Breast epithelium (tissue), 4 donors: Measurements from ENCODE around the gene NEK6. TPM values are rescaled to one million over a fixed set of nuclear protein-coding genes. Genes with fewer than 3 reads are reported as not detected.

Experiments used
- DNase-seq, 2 donors: peaks; one replicate each; pipeline ENCODE4 v3.0.0-alpha.2; 2019; ENCODE audit warnings: low spot score in 2 of 2
- H3K27ac ChIP-seq, 2 donors: fragments of 200-600 bp; sonication (generic) in 1 of 2; one replicate each; pipeline ENCODE4 v1.5.1; 2016 to 2019; ENCODE audit warnings: mild to moderate bottlenecking in 1 of 2
- H3K27me3 ChIP-seq, 2 donors: fragments of 200-600 bp; sonication (generic) in 1 of 2; one replicate each; pipeline versions ENCODE4 v1.5.1 to v1.6.0; 2017 to 2019; ENCODE audit warnings: control low read depth in 1 of 2, mild to moderate bottlenecking in 1 of 2
- H3K36me3 ChIP-seq: fragments of 200-600 bp; one replicate; pipeline ENCODE4 v1.5.1; 2019
- H3K4me1 ChIP-seq, 2 donors: fragments of 200-600 bp; sonication (generic); one replicate each; pipeline ENCODE4 v1.5.1; 2016 to 2019; ENCODE audit warnings: control low read depth in 1 of 2
- H3K4me3 ChIP-seq, 3 donors: fragments of 200-600 bp; sonication (generic); 1 replicate in 2 of 3; 2 replicates in 1 of 3; pipeline ENCODE4 v1.5.1; 2016 to 2019; ENCODE audit warnings: mild to moderate bottlenecking in 3 of 3, moderate library complexity in 2 of 3
- H3K9me3 ChIP-seq, 2 donors: fragments of 200-600 bp; sonication (generic) in 1 of 2; one replicate each; pipeline ENCODE4 v1.5.1; 2016 to 2019; ENCODE audit warnings: control low read depth in 1 of 2
- CTCF ChIP-seq, 3 donors: fragments of 450-650 bp; IDR thresholded peaks; one replicate each; pipeline ENCODE4 v1.5.1; 2016 to 2017; ENCODE audit warnings: antibody characterized with exemption in 3 of 3, mild to moderate bottlenecking in 3 of 3, moderate library complexity in 3 of 3
- POLR2A ChIP-seq: fragments of 450-650 bp; IDR thresholded peaks from one replicate; pipeline ENCODE4 v1.6.1; 2016; ENCODE audit warnings: antibody characterized with exemption, mild to moderate bottlenecking, moderate library complexity
- POLR2AphosphoS5 ChIP-seq, 3 donors: sonication (generic); formaldehyde crosslinking; IDR thresholded peaks; one replicate each; pipeline ENCODE4 v1.6.1; 2017; ENCODE audit warnings: antibody characterized with exemption in 3 of 3
- intact Hi-C: fragments of 100-400 bp; cut with DNase I; formaldehyde crosslinking; loops from one replicate; pipeline ENCODE4 v1.15.1; 2023; ENCODE audit warnings: low total_unique reads
- total RNA-seq, 3 donors: library from RNA; depleted of rRNA; stranded (reverse); fragments of >200 nt; gene quantifications; one replicate each; pipeline ENCODE4 v1.1.0, GENCODE V29; 2016

Gene NEK6
- total RNA-seq, 3 donors from 2014 or later = 17.8 to 31.5 (median 22.2) TPM

DNA sequence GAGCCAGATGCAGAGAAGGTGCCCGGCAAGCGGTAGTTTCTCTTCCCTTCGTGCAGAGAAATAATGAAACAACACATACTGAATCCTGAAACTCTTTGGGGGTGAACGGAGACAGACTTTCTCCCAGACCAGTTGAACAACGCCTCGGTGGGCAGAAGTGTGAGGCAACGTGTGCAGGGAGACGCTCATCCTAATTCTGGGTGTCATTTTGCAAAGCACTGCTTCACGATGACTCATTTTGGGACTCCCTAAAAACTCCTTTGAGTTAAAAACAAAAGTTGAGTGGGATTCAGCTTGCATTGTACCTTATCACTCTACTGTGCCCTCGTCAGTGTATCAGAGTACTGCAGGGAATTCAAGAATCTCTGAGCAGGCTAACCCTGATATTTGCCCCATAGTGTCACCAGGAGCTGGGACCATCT lies 3.5 kb upstream of the NEK6 start:
- no peaks in the 10 kb centered on the region for H3K27me3 ChIP-seq
- no peak overlapping the region for H3K27ac ChIP-seq
- DNase-seq = no peak
- intact Hi-C loops = no loop called here
- H3K36me3 ChIP-seq = no peaks in the 10 kb centered on the region
- no peaks in the 10 kb centered on the region for H3K4me1 ChIP-seq
- H3K4me3 ChIP-seq = no peak overlapping the region
- TF ChIP-seq POLR2AphosphoS5 (IDR thresholded peaks at IDR 0.05) (no peak), CTCF (IDR thresholded peaks at IDR 0.05) (no peak), POLR2A (no peak)
- H3K9me3 ChIP-seq = no peaks in the 10 kb centered on the region

- Histone ChIP-seq H3K4me3 (no peak overlapping the region), H3K9me3 (no peaks in the 10 kb centered on the region), H3K4me1 (peaks cover 0 to 3% of the 10 kb centered on the region in 2 donors), H3K27ac (no peak overlapping the region), H3K36me3 (no peaks in the 10 kb centered on the region), H3K27me3 (no peaks in the 10 kb centered on the region)
- intact Hi-C loops = no loop called here
- no peak for DNase-seq
- no peak for TF ChIP-seq POLR2AphosphoS5 (IDR thresholded peaks at IDR 0.05)
- no peak for TF ChIP-seq CTCF (IDR thresholded peaks at IDR 0.05)
- no peak for TF ChIP-seq POLR2A
These were observed 2.5 kb upstream of the NEK6 start for GRCh38 chr9:124255222-124255621.

GRCh38 chr9:124256517-124257069 lies 1.2 kb upstream of the NEK6 start:
- intact Hi-C loops = no loop called here
- TF ChIP-seq POLR2AphosphoS5 (IDR thresholded peaks at IDR 0.05) (no peak), POLR2A (no peak), CTCF (IDR thresholded peaks at IDR 0.05) (no peak)
- H3K4me1 ChIP-seq = peaks cover 3 to 11% of the 10 kb centered on the region in 2 donors
- H3K4me3 ChIP-seq = no peak overlapping the region
- no peaks in the 10 kb centered on the region for H3K9me3 ChIP-seq
- no peaks in the 10 kb centered on the region for H3K36me3 ChIP-seq
- peak overlapping the region in 1 of 2 donors; percentile 96 for H3K27ac ChIP-seq
- no peak for DNase-seq
- no peaks in the 10 kb centered on the region for H3K27me3 ChIP-seq

GRCh38 chr9:124257070-124257843 lies 492 bp upstream of the NEK6 start:
- DNase-seq = no peak
- H3K27ac ChIP-seq = peak overlapping the region in 1 of 2 donors; percentile 96
- peak overlapping the region; percentile 67 to 84 (median 71) for H3K4me3 ChIP-seq
- no peaks in the 10 kb centered on the region for H3K27me3 ChIP-seq
- intact Hi-C loops = no loop called here
- no peaks in the 10 kb centered on the region for H3K36me3 ChIP-seq
- H3K4me1 ChIP-seq = peaks cover 3 to 11% of the 10 kb centered on the region in 2 donors
- H3K9me3 ChIP-seq = no peaks in the 10 kb centered on the region
- TF ChIP-seq CTCF (IDR thresholded peaks at IDR 0.05) = no peak
- no peak for TF ChIP-seq POLR2A
- TF ChIP-seq POLR2AphosphoS5 (IDR thresholded peaks at IDR 0.05) = no peak

GRCh38 chr9:124258607-124259157 lies 933 bp downstream of the NEK6 start:
- H3K9me3 ChIP-seq = no peaks in the 10 kb centered on the region
- peak overlapping the region; percentile 67 to 84 (median 71) for H3K4me3 ChIP-seq
- H3K27ac ChIP-seq = peak overlapping the region; percentile 87 to 96
- intact Hi-C loops = no loop called here
- peaks cover 9 to 11% of the 10 kb centered on the region in 2 donors for H3K4me1 ChIP-seq
- no peaks in the 10 kb centered on the region for H3K36me3 ChIP-seq
- DNase-seq = no peak
- H3K27me3 ChIP-seq = no peaks in the 10 kb centered on the region
- no peak for TF ChIP-seq POLR2AphosphoS5 (IDR thresholded peaks at IDR 0.05)
- TF ChIP-seq POLR2A = no peak
